Neural progenitor cell (in vitro differentiated cells): ENCODE data around the gene GLUL. TPM values are rescaled to one million over a fixed set of nuclear protein-coding genes. Genes with fewer than 3 reads are reported as not detected.

Experiments used
- DNase-seq: peaks from one replicate; pipeline ENCODE4 v3.0.0-alpha.2; 2016; ENCODE audit warnings: low spot score
- H2AFZ ChIP-seq: fragments of 200-600 bp; sonication (generic); replicated peaks from 2 replicates; pipeline ENCODE4 v1.6.1; 2016; ENCODE audit warnings: antibody characterized with exemption
- H3F3A ChIP-seq: fragments of 200-600 bp; sonication (generic); 2 replicates; pipeline ENCODE4 v1.6.1; 2016; ENCODE audit warnings: antibody characterized with exemption, low read depth
- H3K27ac ChIP-seq: fragments of 200-600 bp; sonication (generic); 2 replicates; pipeline ENCODE4 v1.5.1; 2016; ENCODE audit warnings: mild to moderate bottlenecking
- H3K27me3 ChIP-seq: fragments of 200-600 bp; sonication (generic); 2 replicates; pipeline ENCODE4 v1.6.1; 2016; ENCODE audit warnings: mild to moderate bottlenecking, moderate library complexity
- H3K36me3 ChIP-seq: fragments of 200-600 bp; sonication (generic); 2 replicates; pipeline ENCODE4 v1.5.1; 2016
- H3K4me1 ChIP-seq: fragments of 200-600 bp; sonication (generic); 2 replicates; pipeline ENCODE4 v1.6.1; 2016; ENCODE audit warnings: mixed run types
- H3K4me2 ChIP-seq: fragments of 200-600 bp; sonication (generic); 2 replicates; pipeline ENCODE4 v1.6.1; 2016
- H3K4me3 ChIP-seq: fragments of 200-600 bp; sonication (generic); 2 replicates; pipeline ENCODE4 v1.5.1; 2016
- H3K79me2 ChIP-seq: fragments of 200-600 bp; sonication (generic); 2 replicates; pipeline ENCODE4 v1.6.1; 2016; ENCODE audit warnings: low read depth
- H3K9ac ChIP-seq: fragments of 200-600 bp; sonication (generic); 2 replicates; pipeline ENCODE4 v1.6.1; 2016
- H3K9me3 ChIP-seq: fragments of 200-600 bp; sonication (generic); 2 replicates; pipeline ENCODE4 v1.5.1; 2016; ENCODE audit warnings: low read depth
- H4K20me1 ChIP-seq: fragments of 200-600 bp; sonication (generic); 2 replicates; pipeline ENCODE4 v1.6.1; 2016; ENCODE audit warnings: low read depth
- H3K27ac Mint-ChIP-seq: 3 replicates; pipeline ENCODE4 v1.8.0; 2021; ENCODE audit warnings: mixed read lengths
- H3K27me3 Mint-ChIP-seq: 2 replicates; pipeline ENCODE4 v1.8.0; 2022; ENCODE audit warnings: low read depth, mild to moderate bottlenecking, inconsistent platforms, moderate library complexity, mixed read lengths; ENCODE audit not compliant: insufficient read depth
- H3K36me3 Mint-ChIP-seq: 3 replicates; pipeline ENCODE4 v1.8.0; 2021; ENCODE audit warnings: mixed read lengths
- H3K4me1 Mint-ChIP-seq: 3 replicates; pipeline ENCODE4 v1.8.0; 2021; ENCODE audit warnings: mixed read lengths
- H3K4me3 Mint-ChIP-seq: 3 replicates; pipeline ENCODE4 v1.8.0; 2021; ENCODE audit warnings: mild to moderate bottlenecking, moderate library complexity, mixed read lengths
- H3K9me3 Mint-ChIP-seq: 3 replicates; pipeline ENCODE4 v1.8.0; 2020; ENCODE audit warnings: mixed read lengths
- EZH2 ChIP-seq: fragments of 200-600 bp; sonication (generic); IDR thresholded peaks from 2 replicates; pipeline ENCODE4 v1.6.1; 2017; ENCODE audit warnings: antibody characterized with exemption, mild to moderate bottlenecking, moderate library complexity
- EZH2phosphoT487 ChIP-seq: fragments of 200-600 bp; sonication (generic); IDR thresholded peaks from 2 replicates; pipeline ENCODE4 v1.6.1; 2017; ENCODE audit warnings: antibody characterized with exemption
- total RNA-seq: library from RNA; depleted of rRNA; stranded (reverse); fragments of >200 nt; gene quantifications from 2 replicates; pipeline ENCODE4 v1.2.3, GENCODE V29; 2015; ENCODE audit warnings: low replicate concordance
- TF ChIP-seq, protein P1 (sequence below): fragments of 200-600 bp; sonication (generic); IDR thresholded peaks from 2 replicates; pipeline ENCODE4 v1.5.1; 2017; ENCODE audit warnings: antibody characterized with exemption, mild to moderate bottlenecking

Gene GLUL
- total RNA-seq, 1 donor from 2014 or later: 428 TPM

- Histone ChIP-seq H3K4me2 (peak overlapping the region; percentile 97), H3K4me1 (peaks cover 32% of the 10 kb centered on the region), H4K20me1 (peaks cover 80% of the 10 kb centered on the region), H3K9ac (peak overlapping the region; percentile 34), H2AFZ (no peak overlapping the region), H3K27me3 (no peaks in the 10 kb centered on the region), H3K79me2 (peaks cover 95% of the 10 kb centered on the region), H3K36me3 (peaks cover 38% of the 10 kb centered on the region), H3K4me3 (peak overlapping the region; percentile 100), H3K27ac (peak overlapping the region; percentile 42), H3F3A (peaks cover 79% of the 10 kb centered on the region), H3K9me3 (no peaks in the 10 kb centered on the region)
- Mint-ChIP-seq H3K9me3 (no peaks in the 10 kb centered on the region), H3K27me3 (peaks cover 3% of the 10 kb centered on the region), H3K27ac (peak overlapping the region; percentile 44), H3K4me1 (peaks cover 34% of the 10 kb centered on the region), H3K36me3 (peaks cover 60% of the 10 kb centered on the region), H3K4me3 (peak overlapping the region; percentile 100)
- TF ChIP-seq, protein P1, sequence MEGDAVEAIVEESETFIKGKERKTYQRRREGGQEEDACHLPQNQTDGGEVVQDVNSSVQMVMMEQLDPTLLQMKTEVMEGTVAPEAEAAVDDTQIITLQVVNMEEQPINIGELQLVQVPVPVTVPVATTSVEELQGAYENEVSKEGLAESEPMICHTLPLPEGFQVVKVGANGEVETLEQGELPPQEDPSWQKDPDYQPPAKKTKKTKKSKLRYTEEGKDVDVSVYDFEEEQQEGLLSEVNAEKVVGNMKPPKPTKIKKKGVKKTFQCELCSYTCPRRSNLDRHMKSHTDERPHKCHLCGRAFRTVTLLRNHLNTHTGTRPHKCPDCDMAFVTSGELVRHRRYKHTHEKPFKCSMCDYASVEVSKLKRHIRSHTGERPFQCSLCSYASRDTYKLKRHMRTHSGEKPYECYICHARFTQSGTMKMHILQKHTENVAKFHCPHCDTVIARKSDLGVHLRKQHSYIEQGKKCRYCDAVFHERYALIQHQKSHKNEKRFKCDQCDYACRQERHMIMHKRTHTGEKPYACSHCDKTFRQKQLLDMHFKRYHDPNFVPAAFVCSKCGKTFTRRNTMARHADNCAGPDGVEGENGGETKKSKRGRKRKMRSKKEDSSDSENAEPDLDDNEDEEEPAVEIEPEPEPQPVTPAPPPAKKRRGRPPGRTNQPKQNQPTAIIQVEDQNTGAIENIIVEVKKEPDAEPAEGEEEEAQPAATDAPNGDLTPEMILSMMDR: no peak
- no peak for TF ChIP-seq EZH2
- TF ChIP-seq EZH2phosphoT487: no peak
- peak; percentile 54 for DNase-seq
Observed at GRCh38 chr1:182388392-182389134, 3.0 kb downstream of the GLUL start.

DNA sequence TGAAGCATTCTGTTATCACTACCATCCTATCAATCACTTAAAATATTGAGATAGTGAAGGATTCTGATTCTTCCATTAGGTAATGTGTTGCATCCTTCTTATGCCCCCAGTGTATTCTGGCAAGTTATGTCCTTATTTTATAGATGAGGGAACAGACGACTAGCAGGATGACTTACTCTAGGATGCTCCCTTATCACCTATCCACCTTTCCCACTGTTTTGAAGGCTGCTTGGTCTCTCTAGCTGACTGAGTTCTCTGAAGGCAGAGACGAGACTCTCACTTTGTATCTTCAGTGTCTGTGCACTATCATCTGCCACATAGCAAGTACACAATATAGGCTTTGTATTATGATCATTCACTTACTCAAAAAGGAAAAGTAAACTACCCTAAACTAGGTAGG, 4.0 kb downstream of the GLUL start:
- peaks cover 22% of the 10 kb centered on the region for H3K4me1 ChIP-seq
- H3F3A ChIP-seq: peaks cover 80% of the 10 kb centered on the region
- H3K27ac Mint-ChIP-seq: no peak overlapping the region
- peaks cover 24% of the 10 kb centered on the region for H3K4me1 Mint-ChIP-seq
- H3K9ac ChIP-seq: no peak overlapping the region
- TF ChIP-seq, protein P1: no peak
- TF ChIP-seq EZH2phosphoT487: no peak
- no peak for TF ChIP-seq EZH2
- peaks cover 67% of the 10 kb centered on the region for H3K36me3 Mint-ChIP-seq
- peak overlapping the region; percentile 100 for H3K4me3 ChIP-seq
- peaks cover 3% of the 10 kb centered on the region for H3K27me3 Mint-ChIP-seq
- DNase-seq: no peak
- H3K27me3 ChIP-seq: no peaks in the 10 kb centered on the region
- H3K4me3 Mint-ChIP-seq: no peak overlapping the region
- peaks cover 89% of the 10 kb centered on the region for H3K79me2 ChIP-seq
- H3K9me3 Mint-ChIP-seq: no peaks in the 10 kb centered on the region
- H3K9me3 ChIP-seq: no peaks in the 10 kb centered on the region
- H3K4me2 ChIP-seq: peak overlapping the region; percentile 97
- H3K27ac ChIP-seq: peak overlapping the region; percentile 23
- H2AFZ ChIP-seq: no peak overlapping the region
- peaks cover 48% of the 10 kb centered on the region for H3K36me3 ChIP-seq
- peaks cover 89% of the 10 kb centered on the region for H4K20me1 ChIP-seq

DNA sequence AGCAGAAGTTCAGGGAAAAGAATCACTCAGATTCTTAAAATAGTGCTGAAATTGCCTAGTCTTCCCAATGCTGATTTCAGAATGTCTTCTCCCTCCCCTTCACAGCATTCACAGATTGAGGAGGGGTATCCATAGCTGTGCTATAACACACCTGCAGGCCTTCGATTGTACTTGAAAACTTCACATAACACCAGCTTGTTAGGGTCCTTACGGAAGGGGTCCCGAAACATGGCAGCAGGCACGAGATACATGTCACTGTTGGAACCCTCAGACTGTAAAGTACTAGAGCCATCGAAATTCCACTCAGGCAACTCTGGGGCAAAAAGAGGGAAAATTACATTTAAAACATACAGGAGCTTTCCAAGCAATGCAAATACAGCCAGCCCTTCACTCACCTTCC, 4.6 kb downstream of the GLUL start:
- Histone ChIP-seq H3K4me1 (peaks cover 18% of the 10 kb centered on the region), H3K9me3 (no peaks in the 10 kb centered on the region), H4K20me1 (peaks cover 95% of the 10 kb centered on the region), H3K9ac (no peak overlapping the region), H3K4me2 (peak overlapping the region; percentile 97), H3K4me3 (no peak overlapping the region), H3K36me3 (peaks cover 49% of the 10 kb centered on the region), H3K27me3 (no peaks in the 10 kb centered on the region), H3K79me2 (peaks cover 83% of the 10 kb centered on the region), H3F3A (peaks cover 84% of the 10 kb centered on the region), H2AFZ (no peak overlapping the region), H3K27ac (no peak overlapping the region)
- no peak for DNase-seq
- Mint-ChIP-seq H3K27ac (no peak overlapping the region), H3K4me3 (no peak overlapping the region), H3K9me3 (no peaks in the 10 kb centered on the region), H3K27me3 (peaks cover 3% of the 10 kb centered on the region), H3K4me1 (peaks cover 22% of the 10 kb centered on the region), H3K36me3 (peaks cover 72% of the 10 kb centered on the region)
- TF ChIP-seq EZH2 (no peak), EZH2phosphoT487 (no peak)
- TF ChIP-seq, protein P1: no peak
